SK-N-SH treated with all-trans-retinoic acid at 6 μM for 48 hours (cell line): ENCODE data around the gene WDFY2.

Experiments used
- ATAC-seq: fragments of 200-7000 bp; cut with Tn5 transposase; 3 replicates; pipeline ENCODE4 v1.9.1; 2020; ENCODE audit warnings: mild to moderate bottlenecking, moderate library complexity
- ARNTL ChIP-seq: fragments of 450-650 bp; formaldehyde crosslinking; IDR thresholded peaks from 2 replicates; pipeline ENCODE4 v1.5.0; 2020; ENCODE audit warnings: low read depth, mild to moderate bottlenecking, moderate library complexity, borderline replicate concordance
- BACH2 ChIP-seq: fragments of 250-450 bp; sonication (Bioruptor Pico); IDR thresholded peaks from 2 replicates; pipeline ENCODE4 v1.9.0; 2021; ENCODE audit warnings: mild to moderate bottlenecking, borderline replicate concordance
- CREB5 ChIP-seq: fragments of 250-450 bp; sonication (Bioruptor Pico); IDR thresholded peaks from 2 replicates; pipeline ENCODE4 v1.5.1; 2020; ENCODE audit warnings: low read depth, mild to moderate bottlenecking, moderate library complexity
- CSDC2 ChIP-seq: fragments of 250-450 bp; sonication (Bioruptor Pico); IDR thresholded peaks from 2 replicates; pipeline ENCODE4 v1.5.0; 2020; ENCODE audit warnings: mild to moderate bottlenecking, moderate library complexity
- ESRRG ChIP-seq: fragments of 250-450 bp; sonication (Bioruptor Pico); IDR thresholded peaks from 2 replicates; pipeline ENCODE4 v1.6.1; 2021; ENCODE audit warnings: mild to moderate bottlenecking
- GLIS3 ChIP-seq: fragments of 250-450 bp; sonication (Bioruptor Pico); IDR thresholded peaks from 2 replicates; pipeline ENCODE4 v1.5.0; 2020; ENCODE audit warnings: mild to moderate bottlenecking, moderate library complexity
- ISL1 ChIP-seq: fragments of 250-450 bp; sonication (Bioruptor Pico); IDR thresholded peaks from 2 replicates; pipeline ENCODE4 v2.1.2; 2022; ENCODE audit warnings: mild to moderate bottlenecking, moderate library complexity
- OSR1 ChIP-seq: fragments of 250-450 bp; sonication (Bioruptor Pico); IDR thresholded peaks from 2 replicates; pipeline ENCODE4 v1.8.0; 2022; ENCODE audit warnings: moderate library complexity, mild to moderate bottlenecking, inconsistent platforms
- PPARA ChIP-seq: fragments of 250-450 bp; sonication (Bioruptor Pico); IDR thresholded peaks from 2 replicates; pipeline ENCODE4 v1.5.0; 2020; ENCODE audit warnings: mild to moderate bottlenecking, borderline replicate concordance
- RARB ChIP-seq: fragments of 250-450 bp; sonication (Bioruptor Pico); IDR thresholded peaks from 2 replicates; pipeline ENCODE4 v1.8.0; 2021; ENCODE audit warnings: mild to moderate bottlenecking, moderate library complexity
- SNAI2 ChIP-seq: fragments of 250-450 bp; sonication (Bioruptor Pico); IDR thresholded peaks from 2 replicates; pipeline ENCODE4 v1.5.0; 2020; ENCODE audit warnings: mild to moderate bottlenecking, moderate library complexity
- TCF4 ChIP-seq: fragments of 250-450 bp; sonication (Bioruptor Pico); IDR thresholded peaks from 2 replicates; pipeline ENCODE4 v1.8.0; 2021; ENCODE audit warnings: mild to moderate bottlenecking, moderate library complexity, borderline replicate concordance
- TOX ChIP-seq: fragments of 250-450 bp; sonication (Bioruptor Pico); IDR thresholded peaks from 2 replicates; pipeline ENCODE4 v1.8.0; 2021; ENCODE audit warnings: mild to moderate bottlenecking, moderate library complexity, borderline replicate concordance
- TSHZ2 ChIP-seq: fragments of 250-450 bp; sonication (Bioruptor Pico); IDR thresholded peaks from 2 replicates; pipeline ENCODE4 v1.5.0; 2020; ENCODE audit warnings: mild to moderate bottlenecking, moderate library complexity
- ZC3H10 ChIP-seq: fragments of 250-450 bp; sonication (Bioruptor Pico); IDR thresholded peaks from 2 replicates; pipeline ENCODE4 v1.5.1; 2021; ENCODE audit warnings: mild to moderate bottlenecking, moderate library complexity
- ZFP3 ChIP-seq: fragments of 250-450 bp; sonication (Bioruptor Pico); IDR thresholded peaks from 2 replicates; pipeline ENCODE4 v1.5.0; 2020; ENCODE audit warnings: mild to moderate bottlenecking, moderate library complexity
- ZFP30 ChIP-seq: fragments of 450-650 bp; formaldehyde crosslinking; IDR thresholded peaks from 2 replicates; pipeline ENCODE4 v1.5.0; 2022; ENCODE audit warnings: mild to moderate bottlenecking, moderate library complexity
- ZNF565 ChIP-seq: fragments of 450-650 bp; formaldehyde crosslinking; conservative IDR thresholded peaks from 2 replicates; pipeline ENCODE4 v1.5.0; 2020; ENCODE audit warnings: low read depth, mild to moderate bottlenecking, moderate library complexity
- ZNF70 ChIP-seq: fragments of 450-650 bp; formaldehyde crosslinking; IDR thresholded peaks from 2 replicates; pipeline ENCODE4 v1.5.0; 2020; ENCODE audit warnings: mild to moderate bottlenecking, moderate library complexity
- ZNF8 ChIP-seq: fragments of 450-650 bp; formaldehyde crosslinking; IDR thresholded peaks from 2 replicates; pipeline ENCODE4 v1.5.0; 2020; ENCODE audit warnings: mild to moderate bottlenecking, moderate library complexity
- TF ChIP-seq, protein P1 (sequence below): fragments of 250-450 bp; sonication (Bioruptor Pico); IDR thresholded peaks from 2 replicates; pipeline ENCODE4 v1.8.0; 2020; ENCODE audit warnings: mild to moderate bottlenecking, moderate library complexity, borderline replicate concordance
- TF ChIP-seq, protein P2 (sequence below): fragments of 250-450 bp; sonication (Bioruptor Pico); IDR thresholded peaks from 2 replicates; pipeline ENCODE4 v1.5.1; 2021; ENCODE audit warnings: mild to moderate bottlenecking, moderate library complexity
- TF ChIP-seq, protein P3 (sequence below): fragments of 250-450 bp; sonication (Bioruptor Pico); IDR thresholded peaks from 2 replicates; pipeline ENCODE4 v1.8.0; 2021; ENCODE audit warnings: low read depth, mild to moderate bottlenecking, moderate library complexity, borderline replicate concordance

Gene WDFY2

DNA sequence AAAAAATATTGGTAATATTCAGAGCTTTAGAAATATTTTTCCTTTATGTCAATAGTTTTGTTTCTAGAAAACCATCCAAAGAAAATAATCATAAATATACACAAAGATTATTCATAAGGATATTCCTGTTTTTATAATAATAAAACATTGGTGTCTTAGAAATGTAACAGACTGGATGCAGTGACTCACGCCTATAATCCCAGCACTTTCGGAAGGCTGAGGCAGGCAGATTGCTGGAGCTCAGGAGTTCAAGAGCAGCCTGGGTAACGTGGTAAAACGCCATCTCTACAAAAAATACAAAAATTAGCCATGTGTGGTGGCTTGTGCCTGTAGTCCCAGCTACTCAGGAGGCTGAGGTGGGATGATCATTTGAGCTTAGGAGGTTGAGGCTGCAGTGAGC is 112.9 kb downstream of the WDFY2 start:
- TF ChIP-seq ZFP30 (CRISPR knock-in tag) (no peak), GLIS3 (CRISPR knock-in tag) (no peak), SNAI2 (no peak), BACH2 (CRISPR knock-in tag) (no peak), PPARA (CRISPR knock-in tag) (no peak), ISL1 (CRISPR knock-in tag) (no peak), ZFP3 (no peak)
- TF ChIP-seq, protein P1, sequence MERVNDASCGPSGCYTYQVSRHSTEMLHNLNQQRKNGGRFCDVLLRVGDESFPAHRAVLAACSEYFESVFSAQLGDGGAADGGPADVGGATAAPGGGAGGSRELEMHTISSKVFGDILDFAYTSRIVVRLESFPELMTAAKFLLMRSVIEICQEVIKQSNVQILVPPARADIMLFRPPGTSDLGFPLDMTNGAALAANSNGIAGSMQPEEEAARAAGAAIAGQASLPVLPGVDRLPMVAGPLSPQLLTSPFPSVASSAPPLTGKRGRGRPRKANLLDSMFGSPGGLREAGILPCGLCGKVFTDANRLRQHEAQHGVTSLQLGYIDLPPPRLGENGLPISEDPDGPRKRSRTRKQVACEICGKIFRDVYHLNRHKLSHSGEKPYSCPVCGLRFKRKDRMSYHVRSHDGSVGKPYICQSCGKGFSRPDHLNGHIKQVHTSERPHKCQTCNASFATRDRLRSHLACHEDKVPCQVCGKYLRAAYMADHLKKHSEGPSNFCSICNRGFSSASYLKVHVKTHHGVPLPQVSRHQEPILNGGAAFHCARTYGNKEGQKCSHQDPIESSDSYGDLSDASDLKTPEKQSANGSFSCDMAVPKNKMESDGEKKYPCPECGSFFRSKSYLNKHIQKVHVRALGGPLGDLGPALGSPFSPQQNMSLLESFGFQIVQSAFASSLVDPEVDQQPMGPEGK (CRISPR knock-in tag) = no peak
- no peak for ATAC-seq

- ATAC-seq = no peak
- TF ChIP-seq ZC3H10 = no peak
- TF ChIP-seq CREB5 (CRISPR knock-in tag) = no peak
- no peak for TF ChIP-seq TSHZ2 (CRISPR knock-in tag)
- TF ChIP-seq PPARA (CRISPR knock-in tag) = no peak
- no peak for TF ChIP-seq BACH2 (CRISPR knock-in tag)
- no peak for TF ChIP-seq ESRRG
- TF ChIP-seq, protein P1 (CRISPR knock-in tag) = no peak
- no peak for TF ChIP-seq ZFP3
- TF ChIP-seq GLIS3 (CRISPR knock-in tag) = no peak
- TF ChIP-seq ZFP30 (CRISPR knock-in tag) = no peak
- no peak for TF ChIP-seq ZNF8 (CRISPR knock-in tag)
- TF ChIP-seq TOX = no peak
- no peak for TF ChIP-seq OSR1 (CRISPR knock-in tag)
- no peak for TF ChIP-seq ZNF70 (CRISPR knock-in tag)
- no peak for TF ChIP-seq RARB
- TF ChIP-seq, protein P2, sequence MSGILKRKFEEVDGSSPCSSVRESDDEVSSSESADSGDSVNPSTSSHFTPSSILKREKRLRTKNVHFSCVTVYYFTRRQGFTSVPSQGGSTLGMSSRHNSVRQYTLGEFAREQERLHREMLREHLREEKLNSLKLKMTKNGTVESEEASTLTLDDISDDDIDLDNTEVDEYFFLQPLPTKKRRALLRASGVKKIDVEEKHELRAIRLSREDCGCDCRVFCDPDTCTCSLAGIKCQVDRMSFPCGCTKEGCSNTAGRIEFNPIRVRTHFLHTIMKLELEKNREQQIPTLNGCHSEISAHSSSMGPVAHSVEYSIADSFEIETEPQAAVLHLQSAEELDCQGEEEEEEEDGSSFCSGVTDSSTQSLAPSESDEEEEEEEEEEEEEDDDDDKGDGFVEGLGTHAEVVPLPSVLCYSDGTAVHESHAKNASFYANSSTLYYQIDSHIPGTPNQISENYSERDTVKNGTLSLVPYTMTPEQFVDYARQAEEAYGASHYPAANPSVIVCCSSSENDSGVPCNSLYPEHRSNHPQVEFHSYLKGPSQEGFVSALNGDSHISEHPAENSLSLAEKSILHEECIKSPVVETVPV (CRISPR knock-in tag) = no peak
- TF ChIP-seq, protein P3, sequence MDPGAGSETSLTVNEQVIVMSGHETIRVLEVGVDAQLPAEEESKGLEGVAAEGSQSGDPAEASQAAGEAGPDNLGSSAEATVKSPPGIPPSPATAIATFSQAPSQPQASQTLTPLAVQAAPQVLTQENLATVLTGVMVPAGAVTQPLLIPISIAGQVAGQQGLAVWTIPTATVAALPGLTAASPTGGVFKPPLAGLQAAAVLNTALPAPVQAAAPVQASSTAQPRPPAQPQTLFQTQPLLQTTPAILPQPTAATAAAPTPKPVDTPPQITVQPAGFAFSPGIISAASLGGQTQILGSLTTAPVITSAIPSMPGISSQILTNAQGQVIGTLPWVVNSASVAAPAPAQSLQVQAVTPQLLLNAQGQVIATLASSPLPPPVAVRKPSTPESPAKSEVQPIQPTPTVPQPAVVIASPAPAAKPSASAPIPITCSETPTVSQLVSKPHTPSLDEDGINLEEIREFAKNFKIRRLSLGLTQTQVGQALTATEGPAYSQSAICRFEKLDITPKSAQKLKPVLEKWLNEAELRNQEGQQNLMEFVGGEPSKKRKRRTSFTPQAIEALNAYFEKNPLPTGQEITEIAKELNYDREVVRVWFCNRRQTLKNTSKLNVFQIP = no peak
- TF ChIP-seq ZNF565 = no peak
Measured at GRCh38 chr13:51697855-51698254, 113.6 kb downstream of the WDFY2 start.

DNA sequence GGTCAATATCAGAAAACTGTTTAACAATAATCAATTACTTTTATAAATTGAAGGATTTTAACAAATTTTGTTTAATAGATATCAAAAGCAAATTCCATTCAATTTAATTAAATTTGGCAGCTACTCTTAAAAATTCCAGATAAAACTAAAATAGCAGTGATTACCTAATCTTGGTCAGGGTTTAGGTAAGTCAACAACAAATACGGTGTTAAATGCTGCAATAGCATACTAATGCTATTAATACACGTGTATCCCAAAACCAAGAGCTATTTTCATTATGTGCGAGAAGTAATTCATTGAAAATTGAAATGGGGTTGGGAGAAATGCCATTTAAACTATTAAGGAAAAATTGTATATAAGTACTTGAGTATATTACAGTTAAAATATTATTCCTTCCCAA is 114.1 kb downstream of the WDFY2 start:
- ATAC-seq = no peak
- TF ChIP-seq PPARA (CRISPR knock-in tag) = no peak
- no peak for TF ChIP-seq ZFP30 (CRISPR knock-in tag)
- no peak for TF ChIP-seq ZNF565
- TF ChIP-seq TCF4 (CRISPR knock-in tag) = no peak
- no peak for TF ChIP-seq CSDC2 (CRISPR knock-in tag)
- TF ChIP-seq ZNF8 (CRISPR knock-in tag) = no peak
- TF ChIP-seq SNAI2 = no peak
- no peak for TF ChIP-seq ZC3H10
- TF ChIP-seq ESRRG = no peak
- no peak for TF ChIP-seq ARNTL
- no peak for TF ChIP-seq TSHZ2 (CRISPR knock-in tag)
- no peak for TF ChIP-seq GLIS3 (CRISPR knock-in tag)
- no peak for TF ChIP-seq ZFP3
